Caco-2 (cell line): Measurements from ENCODE around the gene XRCC4. TPM values are rescaled to one million over a fixed set of nuclear protein-coding genes. Genes with fewer than 3 reads are reported as not detected.

Experiments
- BruUV-seq: library from RNA; stranded (reverse); fragments of 400-500 nt; replicated peaks from 2 replicates; lab custom pipeline; 2021; lab: Mats Ljungman, UMichigan
- CTCF ChIA-PET: fragments of 300-600 bp; sonication (Branson Sonifier 250); formaldehyde crosslinking; loops from one replicate; lab custom pipeline; 2022; ENCODE audit warnings: antibody characterized with exemption; lab: Charles Lee
- POLR2A ChIA-PET: fragments of 300-600 bp; sonication (Branson Sonifier 250); formaldehyde crosslinking; loops from one replicate; lab custom pipeline; 2022; ENCODE audit warnings: antibody characterized with exemption; lab: Charles Lee
- DNase-seq, 2 experiments: peaks; one replicate each; pipeline versions ENCODE4 v3.0.0 to v3.0.0-alpha.2; 2020 to 2022
- H3K27me3 ChIP-seq: replicated peaks from 2 replicates; pipeline ENCODE4 v1.6.0; 2011; ENCODE audit warnings: low read length; ENCODE audit not compliant: control insufficient read depth, insufficient read depth
- H3K36me3 ChIP-seq: 2 replicates; pipeline ENCODE4 v1.5.1; 2011; ENCODE audit warnings: low read length; ENCODE audit not compliant: control insufficient read depth, insufficient read depth
- H3K4me1 ChIP-seq: fragments of 250-450 bp; sonication (Bioruptor Pico); 2 replicates; pipeline ENCODE4 v1.5.1; 2020; ENCODE audit warnings: mild to moderate bottlenecking
- H3K4me3 ChIP-seq: 2 replicates; pipeline ENCODE4 v1.5.1; 2011; ENCODE audit warnings: low read depth, mild to moderate bottlenecking, control low read depth, low read length
- H3K9me3 ChIP-seq: fragments of 250-450 bp; sonication (Bioruptor Pico); 2 replicates; pipeline ENCODE4 v1.5.1; 2020; ENCODE audit warnings: mild to moderate bottlenecking, moderate library complexity
- H3K27ac Mint-ChIP-seq: one replicate; pipeline ENCODE4 v1.8.0; 2022; ENCODE audit warnings: mixed read lengths; ENCODE audit not compliant: unreplicated experiment
- H3K27me3 Mint-ChIP-seq: one replicate; pipeline ENCODE4 v1.8.0; 2022; ENCODE audit warnings: mixed read lengths; ENCODE audit not compliant: insufficient read depth, unreplicated experiment
- H3K36me3 Mint-ChIP-seq: one replicate; pipeline ENCODE4 v1.8.0; 2022; ENCODE audit warnings: mild to moderate bottlenecking, mixed read lengths; ENCODE audit not compliant: insufficient read depth, unreplicated experiment
- H3K4me1 Mint-ChIP-seq: one replicate; pipeline ENCODE4 v1.8.0; 2022; ENCODE audit warnings: low read depth, mixed read lengths; ENCODE audit not compliant: unreplicated experiment
- H3K4me3 Mint-ChIP-seq: one replicate; pipeline ENCODE4 v1.8.0; 2022; ENCODE audit warnings: mild to moderate bottlenecking, moderate library complexity, mixed read lengths; ENCODE audit not compliant: unreplicated experiment
- H3K9me3 Mint-ChIP-seq: one replicate; pipeline ENCODE4 v1.8.0; 2022; ENCODE audit warnings: mixed read lengths; ENCODE audit not compliant: unreplicated experiment
- intact Hi-C: fragments of 100-400 bp; cut with micrococcal nuclease; formaldehyde crosslinking; loops from one replicate; pipeline ENCODE4 v1.10.0; 2022; ENCODE audit not compliant: unreplicated experiment
- total RNA-seq: library from RNA; stranded (reverse); gene quantifications from 2 replicates; pipeline ENCODE4 v1.2.3, GENCODE V29; 2022
- TF ChIP-seq, protein P1 (sequence below), 2 experiments: fragments of 200-600 bp in 1 of 2; IDR thresholded peaks; 1 replicate in 1 of 2; 2 replicates in 1 of 2; pipeline versions ENCODE4 v1.5.1 to v1.8.0; 2011 to 2022; ENCODE audit warnings: antibody characterized with exemption in 1 of 2, control low read depth in 1 of 2, inconsistent platforms in 1 of 2, low read depth in 1 of 2, low read length in 1 of 2, mild to moderate bottlenecking in 1 of 2, moderate library complexity in 1 of 2; ENCODE audit not compliant: insufficient read depth in 1 of 2, severe bottlenecking in 1 of 2, unreplicated experiment in 1 of 2

The XRCC4 gene
- total RNA-seq, 1 experiment from 2014 or later = 13.0 TPM

DNA sequence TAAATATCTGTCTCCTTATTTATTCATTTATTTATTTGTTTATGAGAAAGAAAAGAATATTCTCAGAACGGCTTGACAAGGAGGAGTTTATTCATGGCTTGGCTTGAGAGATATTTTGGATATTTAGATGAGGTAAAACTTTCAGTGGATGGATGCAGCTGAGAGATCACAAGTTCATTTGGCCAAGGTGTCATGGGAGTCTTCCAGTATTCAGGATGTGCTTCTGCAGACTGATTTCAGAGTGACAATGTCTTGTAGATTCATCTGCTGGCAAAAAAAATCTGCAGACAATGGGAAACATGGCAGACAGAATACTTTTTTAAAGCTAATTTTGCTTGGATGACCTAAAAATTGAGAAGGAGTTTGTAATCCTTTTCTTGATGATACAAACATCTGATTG is 38.5 kb downstream of the XRCC4 start:
- H3K4me1 Mint-ChIP-seq = no peaks in the 10 kb centered on the region
- CTCF ChIA-PET = no interaction called here
- intact Hi-C loops = no loop called here
- peaks cover 17% of the 10 kb centered on the region for H3K36me3 Mint-ChIP-seq
- POLR2A ChIA-PET = no interaction called here
- BruUV-seq = no TSS peak
- H3K9me3 Mint-ChIP-seq = no peaks in the 10 kb centered on the region
- no peaks in the 10 kb centered on the region for H3K27me3 Mint-ChIP-seq
- H3K4me3 ChIP-seq = no peak overlapping the region
- H3K27me3 ChIP-seq = no peaks in the 10 kb centered on the region
- no peak overlapping the region for H3K4me3 Mint-ChIP-seq
- H3K9me3 ChIP-seq = no peaks in the 10 kb centered on the region; the same call in 1 of the 2 replicates
- H3K4me1 ChIP-seq = no peaks in the 10 kb centered on the region
- H3K36me3 ChIP-seq = no peaks in the 10 kb centered on the region
- no peak for DNase-seq
- H3K27ac Mint-ChIP-seq = no peak overlapping the region
- TF ChIP-seq, protein P1, sequence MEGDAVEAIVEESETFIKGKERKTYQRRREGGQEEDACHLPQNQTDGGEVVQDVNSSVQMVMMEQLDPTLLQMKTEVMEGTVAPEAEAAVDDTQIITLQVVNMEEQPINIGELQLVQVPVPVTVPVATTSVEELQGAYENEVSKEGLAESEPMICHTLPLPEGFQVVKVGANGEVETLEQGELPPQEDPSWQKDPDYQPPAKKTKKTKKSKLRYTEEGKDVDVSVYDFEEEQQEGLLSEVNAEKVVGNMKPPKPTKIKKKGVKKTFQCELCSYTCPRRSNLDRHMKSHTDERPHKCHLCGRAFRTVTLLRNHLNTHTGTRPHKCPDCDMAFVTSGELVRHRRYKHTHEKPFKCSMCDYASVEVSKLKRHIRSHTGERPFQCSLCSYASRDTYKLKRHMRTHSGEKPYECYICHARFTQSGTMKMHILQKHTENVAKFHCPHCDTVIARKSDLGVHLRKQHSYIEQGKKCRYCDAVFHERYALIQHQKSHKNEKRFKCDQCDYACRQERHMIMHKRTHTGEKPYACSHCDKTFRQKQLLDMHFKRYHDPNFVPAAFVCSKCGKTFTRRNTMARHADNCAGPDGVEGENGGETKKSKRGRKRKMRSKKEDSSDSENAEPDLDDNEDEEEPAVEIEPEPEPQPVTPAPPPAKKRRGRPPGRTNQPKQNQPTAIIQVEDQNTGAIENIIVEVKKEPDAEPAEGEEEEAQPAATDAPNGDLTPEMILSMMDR (IDR thresholded peaks at IDR 0.05; ENCODE audit: insufficient read depth in 1 of 2, low read depth in 1 of 2, low read length in 1 of 2, severe bottlenecking in 1 of 2, unreplicated experiment in 1 of 2) = no peak

DNA sequence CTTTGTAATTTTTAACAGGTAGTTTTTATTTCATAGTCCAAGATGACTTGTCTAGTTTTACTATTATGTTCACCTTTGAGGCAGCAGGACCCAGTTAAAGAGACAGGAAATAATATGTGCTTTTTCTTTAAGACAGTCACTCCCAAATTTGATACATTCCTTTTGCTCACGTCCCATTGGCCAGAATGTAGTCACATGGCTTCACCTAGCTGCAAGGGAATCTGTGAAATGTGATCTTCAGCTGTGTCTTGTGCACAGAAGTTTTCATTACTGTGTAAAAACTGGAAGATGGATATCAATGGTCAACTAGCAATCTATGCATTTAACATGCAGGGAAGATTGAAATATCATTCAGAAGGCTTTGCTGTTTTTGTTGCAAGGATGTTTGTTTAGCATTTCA is 41.1 kb downstream of the XRCC4 start:
- H3K36me3 Mint-ChIP-seq = peaks cover 5% of the 10 kb centered on the region
- TF ChIP-seq, protein P1 (IDR thresholded peaks at IDR 0.05; ENCODE audit: insufficient read depth in 1 of 2, low read depth in 1 of 2, low read length in 1 of 2, severe bottlenecking in 1 of 2, unreplicated experiment in 1 of 2) = no peak
- no peak for DNase-seq
- H3K27me3 ChIP-seq = no peaks in the 10 kb centered on the region
- no peak overlapping the region for H3K4me3 Mint-ChIP-seq
- H3K9me3 ChIP-seq = no peaks in the 10 kb centered on the region; the same call in 1 of the 2 replicates
- ChIA-PET CTCF (no interaction called here), POLR2A (no interaction called here)
- intact Hi-C loops = no loop called here
- no peak overlapping the region for H3K4me3 ChIP-seq
- no peaks in the 10 kb centered on the region for H3K27me3 Mint-ChIP-seq
- H3K27ac Mint-ChIP-seq = no peak overlapping the region
- BruUV-seq = no TSS peak
- H3K4me1 Mint-ChIP-seq = peaks cover 2% of the 10 kb centered on the region
- H3K4me1 ChIP-seq = no peaks in the 10 kb centered on the region
- no peaks in the 10 kb centered on the region for H3K9me3 Mint-ChIP-seq
- H3K36me3 ChIP-seq = no peaks in the 10 kb centered on the region

DNA sequence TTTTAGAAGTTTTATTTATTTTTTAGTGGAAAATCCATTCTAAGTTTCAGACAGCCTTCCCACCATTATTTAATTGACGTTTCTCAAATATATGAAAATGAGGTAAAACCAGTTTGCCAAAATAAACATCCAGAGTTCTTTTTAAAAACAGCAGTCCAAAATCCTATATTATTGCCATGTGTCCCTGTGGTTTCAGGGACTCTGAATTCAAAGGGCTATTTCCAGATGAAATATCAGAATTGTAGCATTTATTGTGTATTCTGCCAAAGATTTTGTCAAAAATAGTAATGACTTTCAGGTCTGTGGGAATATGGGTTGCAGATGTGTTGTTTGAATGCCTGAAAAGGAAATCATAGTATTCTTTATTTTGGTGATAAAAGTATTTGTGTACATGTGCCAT is 41.6 kb downstream of the XRCC4 start:
- Histone ChIP-seq H3K27me3 (no peaks in the 10 kb centered on the region), H3K9me3 (no peaks in the 10 kb centered on the region; the same call in 1 of the 2 replicates), H3K36me3 (no peaks in the 10 kb centered on the region), H3K4me3 (no peak overlapping the region), H3K4me1 (peaks cover 4% of the 10 kb centered on the region; the same call in 1 of the 2 replicates)
- Mint-ChIP-seq H3K4me1 (peaks cover 7% of the 10 kb centered on the region), H3K9me3 (no peaks in the 10 kb centered on the region), H3K4me3 (no peak overlapping the region), H3K27me3 (no peaks in the 10 kb centered on the region), H3K27ac (no peak overlapping the region), H3K36me3 (no peaks in the 10 kb centered on the region)
- intact Hi-C loops = no loop called here
- no peak for DNase-seq
- no TSS peak for BruUV-seq
- TF ChIP-seq, protein P1 (IDR thresholded peaks at IDR 0.05; ENCODE audit: insufficient read depth in 1 of 2, low read depth in 1 of 2, low read length in 1 of 2, severe bottlenecking in 1 of 2, unreplicated experiment in 1 of 2) = no peak
- POLR2A ChIA-PET = no interaction called here
- CTCF ChIA-PET = no interaction called here
